ENCODE measurements around the gene PAM16.

PAM16 gene

GRCh38 chr16:4317532-4318450, 33.3 kb downstream of the PAM16 start:
- FAIRE-seq = no peak

GRCh38 chr16:4316864-4317531, 34.1 kb downstream of the PAM16 start:
- FAIRE-seq = no peak

GRCh38 chr16:4316108-4316863, 34.8 kb downstream of the PAM16 start:
- FAIRE-seq = no peak

GRCh38 chr16:4315186-4316107, 35.7 kb downstream of the PAM16 start, which contains the start of gene GLIS2:
Gene GLIS2, plus strand, starts transcription at chr16:4316067. Its CDS starts 16,214 bp downstream, at chr16:4332281.
- no peak for FAIRE-seq

- FAIRE-seq = no peak
These were observed 36.5 kb downstream of the PAM16 start for GRCh38 chr16:4314532-4315185.

GRCh38 chr16:4313563-4314531, 37.3 kb downstream of the PAM16 start:
- FAIRE-seq = no peak

GRCh38 chr16:4309833-4310266, 41.3 kb downstream of the PAM16 start:
- no peak for FAIRE-seq

- FAIRE-seq = no peak
These were observed 41.9 kb downstream of the PAM16 start for GRCh38 chr16:4309102-4309832.

- no peak for FAIRE-seq
These were observed 43.7 kb downstream of the PAM16 start for GRCh38 chr16:4307215-4308037.

GRCh38 chr16:4306470-4307214, 44.5 kb downstream of the PAM16 start:
- FAIRE-seq = no peak

- no peak for FAIRE-seq
These were observed 47.1 kb downstream of the PAM16 start for GRCh38 chr16:4303973-4304372.

- FAIRE-seq = no peak
These were observed 49.2 kb downstream of the PAM16 start for GRCh38 chr16:4301968-4302367.

GRCh38 chr16:4301177-4301576, 49.9 kb downstream of the PAM16 start:
- no peak for FAIRE-seq

GRCh38 chr16:4298761-4299522, 52.2 kb downstream of the PAM16 start:
- no peak for FAIRE-seq

GRCh38 chr16:4297480-4297879, 53.6 kb downstream of the PAM16 start:
- no peak for FAIRE-seq

- no peak for FAIRE-seq
These were observed 55.5 kb downstream of the PAM16 start for GRCh38 chr16:4295581-4295980.
